GM12878 (cell line): Measurements from ENCODE around the gene THSD4. TPM values are rescaled to one million over a fixed set of nuclear protein-coding genes. Genes with fewer than 3 reads are reported as not detected.

Experiments used
- ATAC-seq: fragments of 200-7000 bp; cut with Tn5 transposase; 3 replicates; pipeline ENCODE4 v1.9.1; 2020; ENCODE audit warnings: mild to moderate bottlenecking, moderate library complexity
- BruUV-seq: library from RNA; stranded (reverse); fragments of 400-500 nt; replicated peaks from 2 replicates; lab custom pipeline; 2021; lab: Mats Ljungman, UMichigan
- CTCF ChIA-PET: fragments of 300-600 bp; sonication (Branson Sonifier 250); formaldehyde crosslinking; extraction: SDS; loops from one replicate; lab custom pipeline; 2021; ENCODE audit warnings: inconsistent platforms; lab: Yijun Ruan, JAX
- POLR2A ChIA-PET: fragments of 350-600 bp; formaldehyde crosslinking; extraction: SDS; loops from one replicate; lab custom pipeline; 2021; ENCODE audit warnings: inconsistent platforms; lab: Charles Lee
- RAD21 ChIA-PET: fragments of 300-600 bp; sonication (Branson Sonifier 250); formaldehyde crosslinking; loops from one replicate; lab custom pipeline; 2023; ENCODE audit warnings: antibody characterized with exemption; ENCODE audit not compliant: unreplicated experiment; lab: Charles Lee
- SMC1A ChIA-PET: fragments of 300-600 bp; sonication (Branson Sonifier 250); formaldehyde crosslinking; loops from one replicate; lab custom pipeline; 2023; ENCODE audit not compliant: unreplicated experiment, uncharacterized antibody; lab: Charles Lee
- DNase-seq: peaks from one replicate; pipeline ENCODE4 v3.0.0-alpha.2; 2011; ENCODE audit warnings: low read depth, low spot score
- FAIRE-seq: peaks from 3 replicates; lab custom pipeline; 2011; peaks lifted over from hg19 to GRCh38; lab: Jason Lieb, UNC
- H2AFZ ChIP-seq: 2 replicates; pipeline ENCODE4 v1.6.0; 2011; ENCODE audit warnings: low read depth, low read length, control low read depth; ENCODE audit not compliant: control insufficient read depth
- H3K27ac ChIP-seq: 2 replicates; pipeline ENCODE4 v1.5.1; 2011; ENCODE audit warnings: control low read depth; ENCODE audit not compliant: control insufficient read depth, insufficient read depth
- H3K27me3 ChIP-seq, 2 experiments: replicated peaks in 1 of 2; 2 replicates each; pipeline versions ENCODE4 v1.6.0 to v1.6.1; 2011; ENCODE audit warnings: low read length in 1 of 2; ENCODE audit not compliant: control insufficient read depth in 2 of 2, insufficient read depth in 2 of 2
- H3K36me3 ChIP-seq, 2 experiments: 2 replicates each; pipeline ENCODE4 v1.5.1; 2011; ENCODE audit warnings: low read length in 1 of 2; ENCODE audit not compliant: control insufficient read depth in 2 of 2, insufficient read depth in 2 of 2
- H3K4me1 ChIP-seq: 2 replicates; pipeline ENCODE4 v1.6.1; 2011; ENCODE audit warnings: mild to moderate bottlenecking, low read length, moderate library complexity, mixed read lengths; ENCODE audit not compliant: control insufficient read depth, insufficient read depth
- H3K4me2 ChIP-seq: 2 replicates; pipeline ENCODE4 v1.6.0; 2011; ENCODE audit warnings: control low read depth; ENCODE audit not compliant: control insufficient read depth, insufficient read depth
- H3K4me3 ChIP-seq: fragments of 200-600 bp; sonication (generic); 2 replicates; pipeline ENCODE4 v1.5.1; 2016
- H3K79me2 ChIP-seq: 2 replicates; pipeline ENCODE4 v1.6.0; 2011; ENCODE audit warnings: low read length; ENCODE audit not compliant: control insufficient read depth, insufficient read depth
- H3K9ac ChIP-seq: 2 replicates; pipeline ENCODE4 v1.8.0; 2011; ENCODE audit warnings: low read length, control low read depth, mixed read lengths; ENCODE audit not compliant: control insufficient read depth, insufficient read depth
- H3K9me3 ChIP-seq: replicated peaks from 3 replicates; pipeline ENCODE4 v1.5.1; 2011; ENCODE audit warnings: mild to moderate bottlenecking, low read length; ENCODE audit not compliant: control insufficient read depth, insufficient read depth
- H4K20me1 ChIP-seq: 2 replicates; pipeline ENCODE4 v1.6.0; 2011; ENCODE audit not compliant: control insufficient read depth, insufficient read depth
- CHD4 ChIP-seq: fragments of 200-600 bp; sonication (generic); IDR thresholded peaks from 2 replicates; pipeline ENCODE4 v1.6.1; 2016; ENCODE audit warnings: mild to moderate bottlenecking
- HDAC2 ChIP-seq: fragments of 200-600 bp; sonication (generic); IDR thresholded peaks from 2 replicates; pipeline ENCODE4 v1.6.1; 2017
- IKZF2 ChIP-seq, 2 experiments: fragments of 450-650 bp; IDR thresholded peaks; 2 replicates each; pipeline ENCODE4 v1.6.1; 2017; ENCODE audit warnings: mild to moderate bottlenecking in 2 of 2, moderate library complexity in 2 of 2
- IRF5 ChIP-seq: fragments of 450-650 bp; IDR thresholded peaks from 2 replicates; pipeline ENCODE4 v1.6.1; 2017; ENCODE audit warnings: borderline replicate concordance
- NBN ChIP-seq: fragments of 450-650 bp; IDR thresholded peaks from 2 replicates; pipeline ENCODE4 v1.6.1; 2016
- POLR2AphosphoS2 ChIP-seq: IDR thresholded peaks from 2 replicates; pipeline ENCODE4 v1.6.1; 2011; ENCODE audit warnings: low read depth, mild to moderate bottlenecking, low read length, improper control_type of control experiment, moderate library complexity
- RFX5 ChIP-seq: IDR thresholded peaks from 2 replicates; pipeline ENCODE4 v1.6.1; 2011; ENCODE audit warnings: low read depth, low read length, improper control_type of control experiment
- SP1 ChIP-seq: IDR thresholded peaks from one replicate; pipeline ENCODE4 v1.6.1; 2011; ENCODE audit warnings: low read depth, low read length
- ZBTB40 ChIP-seq: fragments of 450-650 bp; IDR thresholded peaks from 2 replicates; pipeline ENCODE4 v1.6.1; 2016; ENCODE audit warnings: mild to moderate bottlenecking, moderate library complexity, borderline replicate concordance
- WGBS: methylation state at CpG from one replicate; pipeline ENCODE4 v1.1.6; 2016; ENCODE audit warnings: low lambda C conversion rate; ENCODE audit not compliant: insufficient replicate concordance, insufficient coverage; ENCODE audit errors: missing lambda C conversion rate; 5-methylcytosine and 5-hydroxymethylcytosine counted together
- in situ Hi-C: fragments of 300-500 bp; cut with MboI; formaldehyde crosslinking; loops from 9 replicates; pipeline ENCODE4 v1.14.3; 2018; ENCODE audit warnings: mixed read lengths
- intact Hi-C: fragments of 100-400 bp; cut with micrococcal nuclease; formaldehyde crosslinking; loops from one replicate; pipeline ENCODE4 v1.14.2; 2022; ENCODE audit not compliant: unreplicated experiment
- polyA plus RNA-seq, 11 experiments: library from polyadenylated mRNA; depleted of rRNA in 4 of 11; unstranded in 6 of 11; stranded (reverse) in 5 of 11; fragments of >200 nt; fragmentation: Nextera tagmentation in 4 of 11; fragmentation: Illumina TruSeq in 1 of 11; extraction: Ambion mirVana in 4 of 11; extraction: Trizol in 1 of 11; gene quantifications; 1 replicate in 1 of 11; 2 replicates in 10 of 11; pipeline versions ENCODE4 v1.2.1 to v1.2.3, GENCODE V29; 2011 to 2016; ENCODE audit warnings: inconsistent platforms in 2 of 11, missing spikeins in 2 of 11, low read depth in 1 of 11
- total RNA-seq, 4 experiments: library from RNA; depleted of rRNA in 3 of 4; stranded (reverse); fragments of >200 nt in 3 of 4; fragmentation: Illumina TruSeq in 1 of 4; extraction: Trizol in 1 of 4; gene quantifications; 2 replicates each; pipeline versions ENCODE4 v1.2.1 to v1.2.3, GENCODE V29; 2013 to 2021
- TF ChIP-seq, protein P1 (sequence below): fragments of 450-650 bp; formaldehyde crosslinking; IDR thresholded peaks from 2 replicates; pipeline ENCODE4 v1.5.0; 2022; ENCODE audit warnings: mild to moderate bottlenecking, missing genetic modification characterization

Gene THSD4
- total and polyA plus RNA-seq, 10 of the 15 experiments (the other 5 are each of a cell fraction or from before 2014, with no cell fraction given), result 0.04 to 0.13 (median 0.05) TPM; not detected in 7

DNA sequence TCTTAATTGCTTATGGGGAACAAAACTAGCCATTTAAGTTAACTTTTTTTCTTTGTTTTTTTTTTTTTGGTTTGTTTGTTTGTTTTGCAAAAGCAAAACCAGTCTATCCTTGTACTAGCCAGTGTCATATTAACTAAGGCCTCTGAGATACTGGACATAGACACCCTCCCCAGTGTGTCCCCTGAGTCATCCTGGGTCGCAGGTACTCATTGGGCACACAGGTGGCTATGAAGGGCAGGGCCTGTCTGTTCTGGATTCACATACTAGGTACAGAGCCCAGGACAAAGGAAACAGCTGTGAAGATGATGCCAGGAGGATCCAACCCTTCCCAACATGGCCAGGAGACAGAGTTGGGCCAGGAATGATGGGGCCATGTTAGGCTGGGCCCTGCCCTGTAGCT lies 318.1 kb downstream of the THSD4 start:
- Histone ChIP-seq H3K4me2 (no peak overlapping the region), H3K79me2 (no peaks in the 10 kb centered on the region), H3K27ac (no peak overlapping the region), H3K4me1 (no peaks in the 10 kb centered on the region), H3K27me3 (no peaks in the 10 kb centered on the region; a peak in 1 of 4 replicates), H3K9me3 (no peaks in the 10 kb centered on the region), H3K36me3 (no peaks in the 10 kb centered on the region), H4K20me1 (no peaks in the 10 kb centered on the region), H3K4me3 (no peak overlapping the region), H3K9ac (no peak overlapping the region), H2AFZ (no peak overlapping the region)
- no peak for ATAC-seq
- FAIRE-seq, result no peak
- DNase-seq, result no peak
- POLR2A ChIA-PET, result no interaction called here
- 0% methylated on average over 1 of the region's 1 CpG for WGBS
- CTCF ChIA-PET, result interaction anchor here (0.8 to 1.5 kb wide), 3 partner anchors 11 to 608 kb away, joined by 3 to 9 read pairs (median 3); no protein-coding TSS in a partner anchor
- BruUV-seq, result no TSS peak
- in situ Hi-C loops, result loop anchor here (25.0 kb wide), 2 partner anchors 321 to 471 kb away; partner anchors contain the start of gene THSD4
- RAD21 ChIA-PET, result no interaction called here
- SMC1A ChIA-PET, result no interaction called here
- intact Hi-C loops, result no loop called here
- TF ChIP-seq POLR2AphosphoS2, result no peak
- no peak for TF ChIP-seq IRF5
- TF ChIP-seq, protein P1, sequence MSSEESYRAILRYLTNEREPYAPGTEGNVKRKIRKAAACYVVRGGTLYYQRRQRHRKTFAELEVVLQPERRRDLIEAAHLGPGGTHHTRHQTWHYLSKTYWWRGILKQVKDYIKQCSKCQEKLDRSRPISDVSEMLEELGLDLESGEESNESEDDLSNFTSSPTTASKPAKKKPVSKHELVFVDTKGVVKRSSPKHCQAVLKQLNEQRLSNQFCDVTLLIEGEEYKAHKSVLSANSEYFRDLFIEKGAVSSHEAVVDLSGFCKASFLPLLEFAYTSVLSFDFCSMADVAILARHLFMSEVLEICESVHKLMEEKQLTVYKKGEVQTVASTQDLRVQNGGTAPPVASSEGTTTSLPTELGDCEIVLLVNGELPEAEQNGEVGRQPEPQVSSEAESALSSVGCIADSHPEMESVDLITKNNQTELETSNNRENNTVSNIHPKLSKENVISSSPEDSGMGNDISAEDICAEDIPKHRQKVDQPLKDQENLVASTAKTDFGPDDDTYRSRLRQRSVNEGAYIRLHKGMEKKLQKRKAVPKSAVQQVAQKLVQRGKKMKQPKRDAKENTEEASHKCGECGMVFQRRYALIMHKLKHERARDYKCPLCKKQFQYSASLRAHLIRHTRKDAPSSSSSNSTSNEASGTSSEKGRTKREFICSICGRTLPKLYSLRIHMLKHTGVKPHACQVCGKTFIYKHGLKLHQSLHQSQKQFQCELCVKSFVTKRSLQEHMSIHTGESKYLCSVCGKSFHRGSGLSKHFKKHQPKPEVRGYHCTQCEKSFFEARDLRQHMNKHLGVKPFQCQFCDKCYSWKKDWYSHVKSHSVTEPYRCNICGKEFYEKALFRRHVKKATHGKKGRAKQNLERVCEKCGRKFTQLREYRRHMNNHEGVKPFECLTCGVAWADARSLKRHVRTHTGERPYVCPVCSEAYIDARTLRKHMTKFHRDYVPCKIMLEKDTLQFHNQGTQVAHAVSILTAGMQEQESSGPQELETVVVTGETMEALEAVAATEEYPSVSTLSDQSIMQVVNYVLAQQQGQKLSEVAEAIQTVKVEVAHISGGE (CRISPR knock-in tag), result no peak
- TF ChIP-seq IKZF2 (IDR thresholded peaks at IDR 0.05), result no peak
- no peak for TF ChIP-seq SP1
- TF ChIP-seq NBN, result no peak
- TF ChIP-seq ZBTB40, result no peak
- TF ChIP-seq RFX5, result no peak
- no peak for TF ChIP-seq HDAC2
- TF ChIP-seq CHD4, result no peak
